M059J (cell line): Measurements from ENCODE around the gene SOWAHC. TPM values are rescaled to one million over a fixed set of nuclear protein-coding genes. Genes with fewer than 3 reads are reported as not detected.
"Not testable (repeated sequence)": the region's sequence is repeated elsewhere in the genome, so short reads cannot be mapped to it uniquely, and the experiment has no call there.

Experiments used
- DNase-seq: peaks from one replicate; pipeline ENCODE4 v3.0.0-alpha.2; 2012; ENCODE audit warnings: low read depth
- total RNA-seq: library from RNA; depleted of rRNA; stranded (reverse); fragments of >200 nt; shearing (Covaris generic); gene quantifications from 2 replicates; pipeline ENCODE4 v1.2.3, GENCODE V29; 2014; rRNA removed

Gene SOWAHC, protein sequence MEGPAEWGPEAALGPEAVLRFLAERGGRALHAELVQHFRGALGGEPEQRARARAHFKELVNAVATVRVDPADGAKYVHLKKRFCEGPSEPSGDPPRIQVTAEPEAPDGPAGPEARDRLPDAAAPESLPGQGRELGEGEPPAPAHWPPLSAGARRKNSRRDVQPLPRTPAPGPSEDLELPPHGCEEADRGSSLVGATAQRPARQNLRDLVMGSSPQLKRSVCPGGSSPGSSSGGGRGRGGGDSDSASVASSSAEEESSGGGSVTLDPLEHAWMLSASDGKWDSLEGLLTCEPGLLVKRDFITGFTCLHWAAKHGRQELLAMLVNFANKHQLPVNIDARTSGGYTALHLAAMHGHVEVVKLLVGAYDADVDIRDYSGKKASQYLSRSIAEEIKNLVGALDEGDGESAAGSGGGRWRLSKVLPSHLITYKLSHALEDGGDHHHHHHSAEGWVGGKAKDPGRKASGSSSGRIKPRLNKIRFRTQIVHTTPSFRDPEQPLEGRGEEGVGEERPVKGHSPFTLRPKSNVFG
- 7.5 and 11.4 TPM in 2 replicates for total RNA-seq

DNA sequence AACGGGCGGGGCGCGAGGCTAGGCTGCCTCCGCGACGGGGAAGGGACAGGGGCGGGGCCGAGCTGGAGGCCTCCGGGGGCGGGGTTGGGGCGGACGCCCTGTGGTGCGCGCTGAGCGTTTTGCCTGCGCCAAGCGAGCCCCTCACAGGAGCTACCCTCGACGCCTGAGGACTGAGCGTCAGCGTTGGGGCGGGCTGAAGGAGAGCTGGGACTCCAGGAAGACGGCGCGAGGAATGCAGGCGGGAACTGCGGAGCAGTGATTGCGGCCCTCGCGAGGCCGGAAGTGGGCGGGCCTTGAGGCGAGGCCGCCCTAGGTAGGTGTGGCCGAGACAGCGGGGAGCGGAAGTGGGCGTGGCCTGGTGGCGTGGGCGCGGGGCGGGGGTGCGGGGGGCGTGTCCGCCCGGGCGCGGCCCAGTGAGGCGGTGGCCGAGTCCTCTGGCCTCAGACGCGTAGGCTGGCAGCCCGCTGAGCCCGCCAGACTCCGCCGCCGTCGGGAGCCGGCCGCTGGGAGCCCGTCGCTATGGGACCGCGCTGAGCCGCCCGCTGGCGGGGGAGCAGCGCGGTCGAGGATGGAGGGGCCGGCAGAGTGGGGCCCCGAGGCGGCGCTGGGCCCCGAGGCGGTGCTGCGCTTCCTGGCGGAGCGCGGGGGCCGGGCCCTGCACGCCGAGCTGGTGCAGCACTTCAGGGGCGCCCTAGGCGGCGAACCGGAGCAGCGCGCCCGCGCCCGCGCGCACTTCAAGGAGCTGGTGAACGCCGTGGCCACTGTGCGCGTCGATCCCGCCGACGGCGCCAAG, at the start of gene SOWAHC, which contains the start of gene SEPTIN10:
Gene SOWAHC (plus strand): TSS at position 443 of the 793 bp plus-strand sequence. CDS start 126 bp downstream, at position 569.
Gene SEPTIN10 (minus strand): TSS at position 45 of the 793 bp plus-strand sequence. CDS start 139 bp downstream, outside the sequence.
- DNase-seq: peak; percentile 98

DNA sequence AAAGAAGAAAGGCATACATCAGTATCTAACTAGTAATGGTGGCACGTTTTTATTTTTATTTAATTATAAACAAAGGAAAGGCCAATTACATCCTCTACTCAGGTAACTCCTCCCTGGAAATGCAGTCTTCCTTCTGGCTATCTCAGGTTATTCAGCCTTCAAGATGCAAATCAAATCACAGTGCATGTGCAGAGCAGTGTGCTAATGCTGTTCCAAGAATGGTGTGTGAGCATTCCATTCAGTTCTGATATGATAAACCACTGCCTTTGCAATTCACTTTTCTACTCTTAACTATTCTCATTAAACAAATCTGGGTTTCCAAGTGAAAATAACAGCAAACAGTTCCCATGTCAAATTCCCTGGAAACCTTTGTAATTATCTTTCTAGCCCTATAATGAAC, 38.8 kb upstream of the SOWAHC start:
- DNase-seq: no peak

DNA sequence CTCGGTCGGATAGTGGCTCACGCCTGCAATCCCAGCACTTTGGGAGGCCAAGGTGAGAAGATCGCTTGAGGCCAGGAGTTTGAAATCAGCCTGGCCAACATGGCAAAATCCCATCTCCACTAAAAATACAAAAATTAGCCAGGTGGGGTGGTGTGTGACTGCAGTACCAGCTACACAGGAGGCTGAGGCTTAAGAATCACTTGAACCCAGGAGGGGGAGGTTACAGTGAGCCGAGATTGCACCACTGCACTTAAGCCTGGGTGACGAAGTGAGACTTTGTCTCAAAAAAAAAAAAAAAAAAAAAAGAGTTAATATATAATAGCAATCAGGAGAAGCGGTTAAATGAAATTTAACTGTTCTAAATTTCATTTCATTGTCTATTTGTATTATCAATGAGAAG, 36.5 kb upstream of the SOWAHC start:
- not testable (repeated sequence) for DNase-seq

DNA sequence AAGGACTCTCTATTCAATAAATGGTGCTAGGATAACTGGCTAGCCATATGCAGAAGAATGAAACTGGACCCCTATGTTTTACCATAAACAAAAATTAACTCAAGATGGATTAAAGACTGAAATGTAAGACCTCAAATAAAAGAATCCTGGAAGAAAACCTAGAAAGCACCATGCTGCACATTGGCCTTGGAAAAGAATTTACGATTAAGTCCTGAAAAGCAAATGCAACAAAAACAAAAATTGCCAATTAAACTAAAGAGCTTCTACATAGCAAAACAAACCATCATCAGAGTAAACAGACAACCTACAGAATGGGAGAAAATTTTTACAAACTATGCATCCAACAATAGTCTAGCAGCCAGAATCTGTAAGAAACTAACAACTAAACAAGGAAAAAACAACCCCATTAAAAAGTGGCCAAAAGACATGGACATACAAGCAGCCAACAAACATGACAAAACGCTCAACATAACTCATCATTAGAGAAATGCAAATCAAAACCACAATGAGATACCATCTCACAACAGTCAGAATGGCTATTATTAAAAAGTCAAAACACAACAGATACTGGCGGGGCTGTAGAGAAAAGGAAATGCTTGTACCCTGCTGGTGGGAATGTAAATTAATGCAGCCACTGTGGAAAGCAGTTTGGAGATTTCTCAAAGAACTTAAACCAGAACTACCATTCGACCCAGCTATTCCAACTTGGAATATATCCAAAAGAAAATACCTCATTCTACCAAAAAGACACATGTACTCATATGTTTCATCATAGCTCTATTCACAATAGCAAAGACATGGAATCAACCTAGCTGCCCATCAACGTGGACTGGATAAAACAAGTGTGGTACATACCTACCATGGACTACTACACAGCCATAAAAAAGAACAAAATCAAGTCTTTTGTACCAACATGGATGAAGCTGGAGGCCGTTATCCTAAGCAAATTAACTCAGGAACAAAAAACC, 31.0 kb upstream of the SOWAHC start:
- peak; percentile 76 for DNase-seq

DNA sequence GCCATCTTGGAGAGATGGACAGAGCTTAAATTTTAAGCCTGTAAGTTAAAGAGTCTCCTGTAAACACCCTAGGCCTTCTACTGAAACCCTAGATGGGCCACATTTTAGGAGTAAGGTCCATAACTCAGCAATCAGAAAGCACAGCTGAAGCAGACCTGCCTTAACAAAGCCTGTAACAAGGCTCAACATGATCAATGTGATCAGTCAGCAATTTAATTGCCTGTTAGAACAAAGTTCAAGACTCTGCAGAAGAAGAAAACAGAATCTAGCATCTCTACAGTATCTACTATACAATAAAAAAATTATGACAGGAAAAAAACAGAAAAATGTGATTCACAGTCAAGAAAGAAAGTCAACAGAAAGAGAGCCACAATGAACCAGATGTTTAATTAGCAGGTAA, 27.5 kb upstream of the SOWAHC start:
- no peak for DNase-seq

DNA sequence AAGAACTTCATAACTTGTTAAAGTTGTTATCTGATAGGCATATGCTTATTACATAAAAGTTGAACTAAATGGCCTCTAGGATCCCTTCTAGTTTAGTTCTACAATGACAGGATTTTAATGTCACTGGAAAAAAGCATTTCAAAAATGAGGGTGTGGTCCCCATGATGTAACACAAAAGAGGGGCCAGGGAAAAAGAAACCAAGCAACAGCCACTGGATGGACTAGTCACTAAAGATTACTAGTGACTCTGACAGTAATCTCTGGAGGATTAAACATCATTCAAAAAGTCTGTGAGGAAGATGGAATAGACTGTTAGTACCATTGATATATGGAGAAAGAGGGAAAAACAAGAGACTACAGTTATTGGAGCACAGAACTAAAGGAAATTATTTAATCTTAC, 23.0 kb upstream of the SOWAHC start:
- no peak for DNase-seq

DNA sequence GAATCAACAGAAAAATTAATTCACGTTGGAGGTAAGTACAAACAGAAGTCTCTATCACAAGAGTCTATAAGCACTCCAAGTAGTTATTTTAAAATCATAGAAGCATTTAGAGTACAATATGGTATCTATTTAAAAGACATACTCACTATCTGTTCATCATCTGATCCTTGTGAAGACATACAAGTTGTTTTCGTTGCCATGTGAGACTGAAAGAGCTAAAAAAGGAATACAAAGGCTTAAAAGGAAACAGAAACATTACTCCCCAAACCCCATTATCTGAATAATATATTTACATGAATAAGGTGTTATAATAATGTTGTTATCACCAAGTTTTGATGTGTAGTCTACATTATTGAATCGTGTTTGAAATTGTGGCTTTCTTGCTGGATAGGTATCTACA, 21.3 kb upstream of the SOWAHC start:
- DNase-seq: no peak

DNA sequence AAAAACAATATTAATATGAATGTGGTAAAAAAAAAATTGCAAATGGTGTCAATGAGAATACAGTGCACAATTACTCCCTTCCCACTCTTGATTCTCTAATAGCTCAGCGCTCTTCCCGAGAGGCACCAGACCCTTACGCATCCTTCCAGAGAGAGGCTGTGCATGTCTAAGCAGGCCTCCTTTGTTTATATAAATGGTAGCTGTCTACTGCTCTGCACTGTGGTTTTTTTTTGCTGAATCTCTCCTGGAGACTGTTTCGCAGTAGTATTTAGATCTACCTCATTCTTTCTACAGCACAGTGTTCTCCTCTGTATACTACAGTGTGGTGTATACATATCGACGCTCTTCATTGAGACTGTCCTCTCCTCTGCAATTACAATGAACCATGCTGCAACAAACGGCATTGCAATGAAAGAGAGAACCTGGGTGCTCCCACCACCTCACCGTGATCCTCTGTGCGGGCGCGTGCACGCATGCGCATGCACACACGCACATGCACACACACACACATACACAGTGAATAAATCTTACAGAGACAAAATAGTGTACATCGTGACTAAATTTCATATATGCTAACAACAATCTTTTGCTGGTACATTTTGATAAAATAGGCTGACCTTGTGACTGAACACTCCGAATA, 19.8 kb upstream of the SOWAHC start:
- DNase-seq: no peak

DNA sequence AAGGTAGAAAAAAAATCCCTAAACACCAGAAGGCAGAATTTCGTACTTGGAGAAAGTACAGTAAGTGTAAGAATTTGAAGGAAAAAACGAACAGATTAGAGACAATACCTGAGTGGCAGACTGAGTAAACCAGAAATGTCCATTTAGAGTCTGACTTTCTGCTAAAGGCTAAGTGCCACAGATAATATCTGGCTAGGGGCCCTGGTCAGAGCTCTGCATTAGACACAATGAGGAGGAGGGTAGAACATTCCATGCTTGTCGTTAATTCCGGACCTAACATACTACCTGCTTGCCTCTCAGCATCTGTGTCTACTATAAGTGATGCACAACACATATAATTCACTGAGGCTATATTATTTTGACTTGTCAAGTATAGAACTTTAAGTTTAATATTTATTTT, 18.5 kb upstream of the SOWAHC start:
- no peak for DNase-seq

DNA sequence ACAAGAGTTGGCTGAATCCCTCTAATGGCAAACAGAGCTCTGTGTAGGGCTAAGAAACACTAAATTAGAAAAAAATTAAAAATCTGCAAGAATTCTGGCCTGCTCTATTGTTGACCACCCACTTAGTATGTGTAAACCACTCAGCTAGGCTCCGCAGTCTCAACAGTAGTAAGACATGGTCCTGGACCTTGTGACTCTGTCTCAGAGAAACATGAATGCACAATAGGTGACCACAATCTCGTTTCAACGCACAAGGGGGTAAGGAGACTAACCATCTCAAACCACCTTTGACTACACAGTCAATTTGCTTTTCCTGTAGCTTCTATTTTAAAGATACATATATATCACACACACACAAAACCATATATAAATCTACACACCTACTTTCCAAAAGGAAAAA, 16.9 kb upstream of the SOWAHC start:
- DNase-seq: no peak

DNA sequence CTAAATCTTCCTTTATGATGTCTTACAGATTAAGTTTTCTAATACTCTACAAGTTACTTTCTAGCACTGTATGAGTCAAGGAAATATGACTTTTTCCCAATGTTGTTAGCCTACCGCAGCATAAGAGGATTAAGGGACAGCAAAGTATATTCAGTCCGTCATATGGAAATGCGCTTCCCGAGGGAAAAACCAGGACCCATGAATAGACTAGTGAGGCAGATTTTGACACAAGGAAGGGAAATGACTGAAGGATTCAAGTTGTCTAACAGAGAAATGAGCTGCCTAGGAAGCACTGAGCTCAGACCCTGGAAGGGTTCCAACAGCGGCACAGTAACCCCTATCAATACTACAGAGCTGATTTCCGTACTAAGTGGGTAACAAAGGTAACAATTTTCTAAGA, 12.4 kb upstream of the SOWAHC start:
- no peak for DNase-seq

DNA sequence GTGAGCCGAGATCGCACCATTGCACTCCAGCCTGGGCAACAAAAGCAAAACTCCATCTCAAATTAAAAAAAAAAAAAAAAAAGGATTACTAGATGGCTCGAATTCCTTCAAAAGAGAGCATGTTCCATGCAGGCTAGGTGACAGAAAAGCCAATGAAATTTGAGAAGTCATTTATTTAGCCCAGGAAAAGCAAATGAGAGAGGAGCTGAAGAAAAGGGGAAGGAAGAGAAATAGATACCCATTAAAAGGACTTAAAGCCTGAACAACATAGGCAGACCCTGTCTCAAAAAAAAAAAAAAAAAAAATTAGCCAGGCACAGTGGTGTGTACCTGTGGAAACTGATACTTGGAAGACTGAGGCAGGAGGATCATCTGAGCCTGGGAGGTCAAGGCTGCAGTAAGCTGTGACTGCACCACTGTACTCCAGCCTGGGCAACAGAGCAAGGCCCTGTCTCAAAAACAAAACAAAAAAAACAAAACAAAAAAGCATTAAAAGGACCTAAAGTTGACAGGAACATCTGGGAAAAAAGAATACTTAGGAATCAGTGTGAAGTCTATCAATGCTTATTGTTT, 11.5 kb upstream of the SOWAHC start:
- DNase-seq: no peak

DNA sequence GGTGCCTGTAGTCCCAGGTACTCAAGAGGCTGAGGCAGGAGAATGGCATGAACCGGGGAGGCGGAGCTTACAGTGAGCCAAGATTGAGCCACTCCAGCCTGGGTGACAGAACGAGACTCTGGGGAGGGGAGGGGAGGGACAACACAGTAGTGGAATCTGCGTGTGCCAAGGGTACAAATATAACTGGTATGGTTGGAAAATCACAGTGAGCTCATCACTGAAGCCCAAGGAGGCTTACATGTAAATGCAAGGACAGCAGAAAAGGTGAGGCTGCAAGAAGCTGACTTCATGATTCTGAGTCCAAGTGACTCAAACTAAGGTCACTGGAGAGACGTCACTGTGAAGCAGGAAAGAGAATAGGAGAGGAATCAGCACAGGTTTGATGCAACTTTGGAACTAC, 9.6 kb upstream of the SOWAHC start:
- DNase-seq: peak; percentile 94

DNA sequence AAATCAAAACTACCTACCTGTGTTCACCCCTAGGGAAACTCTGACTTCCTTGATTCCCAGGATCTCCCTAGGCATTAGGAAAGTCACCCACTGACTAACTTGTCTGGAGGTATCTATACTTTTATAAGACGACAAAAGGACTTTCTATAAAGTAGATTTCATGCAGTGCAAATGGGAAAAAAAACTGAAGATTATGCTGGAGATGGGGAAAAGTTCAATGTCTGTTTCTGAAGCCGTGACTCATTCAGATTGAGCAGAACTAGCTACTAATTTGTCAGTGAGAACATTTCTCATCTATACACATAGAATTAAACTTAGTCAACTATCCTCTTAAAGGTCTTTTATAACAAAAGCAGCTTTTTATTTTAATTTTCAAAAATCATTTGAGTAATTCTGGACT, 6.4 kb upstream of the SOWAHC start:
- DNase-seq: peak; percentile 40

DNA sequence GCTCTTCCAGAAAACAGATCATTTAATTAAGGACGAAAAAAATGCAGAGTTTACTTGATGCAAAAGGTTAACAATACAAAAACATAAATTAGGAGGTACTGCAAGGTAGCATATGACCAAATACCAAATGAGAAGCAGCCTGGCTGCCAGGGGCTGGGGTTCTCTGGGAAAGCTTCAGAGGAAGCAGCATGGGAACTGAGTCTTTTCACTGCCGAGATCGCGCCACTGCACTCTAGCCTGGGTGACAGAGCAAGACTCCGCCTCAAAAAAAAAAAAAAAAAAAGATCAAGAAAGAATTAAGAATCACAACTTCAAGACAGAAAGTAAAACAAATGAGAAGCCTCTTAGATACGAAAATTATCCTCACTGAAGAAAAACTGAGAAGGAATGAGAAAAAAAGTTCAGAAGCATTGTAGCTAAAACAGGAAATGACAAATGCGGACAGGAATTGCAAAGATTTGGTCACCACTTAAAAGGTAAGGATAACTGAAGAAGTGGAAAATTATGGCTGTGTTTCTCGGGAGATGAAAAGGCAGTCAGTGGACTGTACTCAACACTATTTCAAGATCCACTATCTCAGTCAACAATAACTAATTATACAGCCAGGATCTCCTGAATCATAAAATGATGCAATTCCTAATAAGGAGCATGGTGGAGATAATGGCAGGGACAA, 4.7 kb upstream of the SOWAHC start:
- peak; percentile 86 for DNase-seq

DNA sequence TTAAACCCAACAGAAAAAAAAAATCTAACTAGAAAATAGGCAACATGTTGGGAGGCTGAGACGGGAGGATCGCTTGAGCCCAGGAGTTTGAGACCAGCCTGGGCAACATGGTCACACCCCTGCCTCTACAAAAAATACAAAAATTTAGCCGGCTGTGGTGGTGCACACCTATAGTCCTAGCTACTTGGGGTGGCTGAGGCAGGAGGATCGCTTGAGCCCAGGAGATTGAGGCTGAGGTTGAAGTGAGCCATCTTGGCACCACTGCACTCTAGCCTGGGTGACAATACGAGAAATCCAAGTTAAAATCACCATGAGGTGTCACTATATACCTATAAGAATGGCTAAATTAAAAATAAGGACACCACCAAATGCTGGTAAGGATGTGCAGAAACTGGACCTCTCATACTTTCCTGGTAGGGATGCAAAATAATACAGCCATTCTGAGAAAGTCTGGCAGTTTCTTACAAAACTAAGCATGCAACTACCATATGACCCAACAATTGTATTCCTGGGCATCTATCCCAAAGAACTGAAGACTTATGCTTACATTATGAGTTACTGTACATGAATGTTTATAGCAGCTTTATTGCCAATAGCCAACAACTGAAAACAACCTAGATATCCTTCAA, 2.6 kb upstream of the SOWAHC start:
- peak; percentile 55 for DNase-seq

DNA sequence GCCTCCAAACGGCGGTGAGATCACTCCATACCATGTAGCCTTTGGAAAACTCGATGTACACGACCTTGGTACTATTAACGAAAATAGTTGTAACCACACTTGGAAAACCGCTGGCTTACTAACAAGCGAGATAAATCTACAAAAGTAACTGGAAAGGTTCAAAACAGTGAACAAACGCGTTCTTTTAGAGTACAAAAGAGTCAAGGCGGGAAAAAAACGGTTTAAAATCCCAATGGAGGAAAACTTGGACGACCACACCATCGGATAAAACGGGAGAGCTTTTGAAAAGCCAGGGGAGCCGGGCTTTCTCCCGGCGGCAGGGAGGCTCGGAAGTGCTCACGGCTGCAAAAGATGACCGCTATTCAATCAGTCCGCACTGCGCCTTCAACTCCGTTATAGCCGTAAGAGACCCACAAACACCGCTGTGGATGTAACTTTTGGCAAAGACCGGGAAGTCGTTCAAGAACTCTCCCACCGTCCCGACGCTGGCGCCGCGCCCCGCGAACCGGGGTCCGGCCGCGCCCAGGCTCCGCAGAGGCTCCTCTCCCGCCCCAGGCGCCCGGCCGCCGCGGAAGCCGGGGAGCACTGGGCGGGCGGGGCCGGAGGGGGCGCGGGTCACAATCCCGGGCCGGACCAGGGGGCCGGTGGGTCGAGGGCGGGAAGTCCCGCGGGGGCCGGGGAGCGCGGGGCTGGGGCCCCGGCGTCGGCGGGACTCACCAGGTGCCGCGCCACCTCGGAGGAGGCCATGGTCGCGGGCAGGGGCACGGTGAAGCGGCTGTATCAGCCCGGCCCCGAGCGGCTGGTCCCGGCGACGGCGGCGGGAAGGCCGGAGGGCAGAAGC, 863 bp upstream of the SOWAHC start:
- DNase-seq: peak; percentile 71
